Thoracic aorta (tissue), 2 donors: Measurements from ENCODE around the gene FASTKD1. TPM values are rescaled to one million over a fixed set of nuclear protein-coding genes. Genes with fewer than 3 reads are reported as not detected.
A peak's percentile ranks its signal among the peaks of the same experiment; 100 is the strongest.

ENCODE experiments used
- ATAC-seq: fragments of 150-250 bp; one replicate; pipeline ENCODE4 v1.8.0; 2017; ENCODE audit warnings: low read depth; ENCODE audit not compliant: insufficient number of reproducible peaks, low FRiP score
- DNase-seq: peaks from one replicate; pipeline ENCODE4 v3.0.0-alpha.2; 2020; ENCODE audit warnings: low spot score
- H3K27ac ChIP-seq, 2 donors: fragments of 200-600 bp; sonication (generic); 1 replicate in 1 of 2; 2 replicates in 1 of 2; pipeline ENCODE4 v1.5.1; 2016; ENCODE audit warnings: mild to moderate bottlenecking in 2 of 2, moderate library complexity in 2 of 2
- H3K27me3 ChIP-seq: fragments of 200-600 bp; sonication (generic); replicated peaks from 2 replicates; pipeline ENCODE4 v1.6.0; 2016; ENCODE audit warnings: mild to moderate bottlenecking; ENCODE audit not compliant: insufficient read depth
- H3K36me3 ChIP-seq: fragments of 200-600 bp; sonication (generic); one replicate; pipeline ENCODE4 v1.5.1; 2016
- H3K4me1 ChIP-seq, 2 donors: fragments of 200-600 bp; sonication (generic); 1 replicate in 1 of 2; 2 replicates in 1 of 2; pipeline versions ENCODE4 v1.5.1 to v1.6.0; 2016; ENCODE audit warnings: low read depth in 2 of 2, mild to moderate bottlenecking in 1 of 2; ENCODE audit not compliant: control insufficient read depth in 1 of 2
- H3K4me3 ChIP-seq: fragments of 200-600 bp; sonication (generic); 2 replicates; pipeline ENCODE4 v1.5.1; 2016; ENCODE audit warnings: mild to moderate bottlenecking
- H3K9me3 ChIP-seq: fragments of 200-600 bp; sonication (generic); 2 replicates; pipeline ENCODE4 v1.5.1; 2016
- CTCF ChIP-seq: fragments of 200-600 bp; sonication (generic); IDR thresholded peaks from one replicate; pipeline ENCODE4 v1.5.1; 2019; ENCODE audit warnings: antibody characterized with exemption
- total RNA-seq, 2 donors: library from RNA; depleted of rRNA; stranded (reverse); fragments of >200 nt; gene quantifications; one replicate each; pipeline versions ENCODE4 v1.1.0 to v1.2.3, GENCODE V29; 2016

Gene FASTKD1
- total RNA-seq, 2 donors from 2014 or later, result 11.5 to 15.2 TPM

GRCh38 chr2:169511818-169512217, 61.8 kb downstream of the FASTKD1 start:
- Histone ChIP-seq H3K4me3 (no peak overlapping the region), H3K36me3 (no peaks in the 10 kb centered on the region), H3K27me3 (no peaks in the 10 kb centered on the region), H3K27ac (no peak overlapping the region), H3K9me3 (no peaks in the 10 kb centered on the region), H3K4me1 (peaks cover 11 to 32% of the 10 kb centered on the region in 2 donors)
- no peak for TF ChIP-seq CTCF
- DNase-seq (no peak), ATAC-seq (no peak)

DNA sequence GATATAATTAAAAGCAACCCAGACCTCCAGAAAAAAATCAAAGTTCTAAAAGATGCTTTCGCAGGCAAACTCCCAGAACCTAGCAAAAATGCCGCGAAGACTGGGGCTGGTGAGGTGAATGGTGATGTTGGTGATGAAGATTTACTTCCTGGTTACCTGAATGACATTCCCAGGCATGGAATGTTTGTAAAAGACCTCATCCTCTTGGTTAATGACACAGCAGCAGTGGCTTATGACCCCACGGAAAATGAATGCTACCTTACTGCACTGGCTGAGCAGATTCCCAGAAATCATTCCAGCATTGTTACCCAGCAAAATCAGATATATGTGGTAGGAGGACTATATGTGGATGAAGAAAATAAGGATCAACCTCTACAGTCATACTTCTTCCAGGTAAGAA, 63.2 kb downstream of the FASTKD1 start:
- TF ChIP-seq CTCF, result no peak
- H3K27ac ChIP-seq, result no peak overlapping the region
- no peak for DNase-seq
- H3K36me3 ChIP-seq, result no peaks in the 10 kb centered on the region
- no peak overlapping the region for H3K4me3 ChIP-seq
- no peaks in the 10 kb centered on the region for H3K27me3 ChIP-seq
- H3K4me1 ChIP-seq, result peaks cover 11 to 32% of the 10 kb centered on the region in 2 donors
- H3K9me3 ChIP-seq, result no peaks in the 10 kb centered on the region
- no peak for ATAC-seq

DNA sequence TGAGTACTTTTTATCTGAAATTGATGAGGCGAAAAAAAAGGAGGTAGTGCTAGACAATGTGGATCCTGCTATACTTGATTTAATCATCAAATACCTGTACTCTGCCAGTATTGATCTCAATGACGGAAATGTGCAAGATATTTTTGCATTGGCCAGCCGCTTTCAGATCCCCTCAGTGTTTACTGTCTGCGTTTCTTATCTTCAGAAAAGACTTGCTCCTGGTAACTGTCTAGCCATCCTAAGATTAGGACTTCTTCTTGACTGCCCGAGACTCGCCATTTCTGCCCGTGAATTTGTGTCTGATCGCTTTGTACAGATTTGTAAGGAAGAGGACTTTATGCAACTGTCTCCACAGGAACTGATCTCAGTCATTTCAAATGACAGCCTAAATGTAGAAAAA, 63.7 kb downstream of the FASTKD1 start:
- TF ChIP-seq CTCF, result no peak
- ATAC-seq (no peak), DNase-seq (no peak)
- Histone ChIP-seq H3K27me3 (no peaks in the 10 kb centered on the region), H3K4me3 (no peak overlapping the region), H3K4me1 (peaks cover 11 to 32% of the 10 kb centered on the region in 2 donors), H3K36me3 (no peaks in the 10 kb centered on the region), H3K27ac (peak overlapping the region; percentile 42 to 65), H3K9me3 (no peaks in the 10 kb centered on the region)

DNA sequence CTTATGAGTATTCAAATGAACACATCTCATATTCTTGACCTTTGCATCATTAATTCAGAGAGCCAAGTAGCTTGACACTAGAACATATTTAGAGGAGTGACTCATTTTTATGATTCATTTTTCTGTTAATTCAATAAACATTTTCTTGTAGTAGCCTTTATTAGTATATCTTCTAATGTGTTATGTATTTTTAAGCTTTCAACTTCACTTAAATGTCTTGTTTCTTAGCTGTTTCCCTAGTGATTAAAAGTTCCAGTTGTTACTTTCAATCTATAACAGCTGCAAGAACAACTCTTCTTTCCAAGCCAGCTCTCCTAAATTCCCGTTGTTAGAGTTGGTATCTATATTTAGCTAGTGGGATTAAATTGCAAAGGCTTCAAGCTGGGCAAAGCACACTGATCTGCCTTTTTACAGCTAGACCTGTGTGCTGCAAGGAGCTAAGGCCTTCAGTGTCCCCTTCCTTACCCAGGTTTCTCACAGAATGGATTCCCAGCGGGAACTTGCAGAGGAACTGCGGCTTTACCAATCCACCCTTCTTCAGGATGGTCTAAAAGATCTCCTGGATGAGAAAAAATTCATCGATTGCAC, 64.3 kb downstream of the FASTKD1 start, which contains the start of gene KLHL41:
Gene KLHL41 (plus strand): TSS at position 405 of the 588 bp plus-strand sequence. CDS start 77 bp downstream, at position 482.
- Histone ChIP-seq H3K27me3 (no peaks in the 10 kb centered on the region), H3K27ac (peak within 1 kb of the TSS; percentile 42 to 65), H3K9me3 (no peaks in the 10 kb centered on the region), H3K4me1 (peaks cover 11 to 32% of the 10 kb centered on the region in 2 donors), H3K36me3 (no peaks in the 10 kb centered on the region), H3K4me3 (peak within 1 kb of the TSS; percentile 17)
- ATAC-seq (peak; percentile 56), DNase-seq (no peak)
- TF ChIP-seq CTCF, result no peak

GRCh38 chr2:169507698-169508097, 66.0 kb downstream of the FASTKD1 start:
- no peak for TF ChIP-seq CTCF
- DNase-seq (no peak), ATAC-seq (no peak)
- Histone ChIP-seq H3K36me3 (no peaks in the 10 kb centered on the region), H3K9me3 (no peaks in the 10 kb centered on the region), H3K4me3 (no peak overlapping the region), H3K4me1 (peaks cover 11 to 29% of the 10 kb centered on the region in 2 donors), H3K27me3 (no peaks in the 10 kb centered on the region), H3K27ac (peak overlapping the region in 1 of 2 donors; percentile 12)
